Left renal pelvis (tissue), 4 donors: Measurements from ENCODE around the gene IGFBP3. TPM values are rescaled to one million over a fixed set of nuclear protein-coding genes. Genes with fewer than 3 reads are reported as not detected.

Experiments used
- DNase-seq, 4 donors: peaks; one replicate each; pipeline ENCODE4 v3.0.0-alpha.2; 2013; ENCODE audit warnings: low read depth in 4 of 4, low spot score in 3 of 4
- polyA plus RNA-seq, 4 donors: library from polyadenylated mRNA; unstranded; fragments of 120-200 nt; gene quantifications; one replicate each; pipeline ENCODE4 v1.2.1, GENCODE V29; 2013; ENCODE audit not compliant: insufficient read length in 4 of 4

The IGFBP3 gene
- polyA plus RNA-seq, 4 donors = 93.7 to 175 (median 109) TPM

DNA sequence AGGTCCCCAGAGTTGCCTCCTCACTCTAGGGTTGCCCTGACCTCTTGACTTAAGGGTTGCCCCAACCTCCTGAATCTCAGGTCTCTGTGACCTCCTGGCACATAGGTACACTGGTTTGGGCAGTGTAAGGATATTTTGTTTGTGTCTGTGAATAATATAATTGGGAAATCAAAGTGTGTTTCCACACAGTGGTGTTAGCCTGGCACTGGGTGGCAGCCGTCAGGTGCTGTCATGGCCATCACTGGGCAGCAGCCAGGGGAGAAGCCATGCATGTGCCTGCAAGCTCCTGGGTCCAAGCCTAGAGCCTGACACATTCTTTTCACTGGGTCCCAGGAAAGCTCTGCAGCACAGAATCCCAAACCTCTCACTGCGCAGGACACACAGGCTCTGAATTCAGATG lies 44.6 kb downstream of the IGFBP3 start:
- DNase-seq = no peak

DNA sequence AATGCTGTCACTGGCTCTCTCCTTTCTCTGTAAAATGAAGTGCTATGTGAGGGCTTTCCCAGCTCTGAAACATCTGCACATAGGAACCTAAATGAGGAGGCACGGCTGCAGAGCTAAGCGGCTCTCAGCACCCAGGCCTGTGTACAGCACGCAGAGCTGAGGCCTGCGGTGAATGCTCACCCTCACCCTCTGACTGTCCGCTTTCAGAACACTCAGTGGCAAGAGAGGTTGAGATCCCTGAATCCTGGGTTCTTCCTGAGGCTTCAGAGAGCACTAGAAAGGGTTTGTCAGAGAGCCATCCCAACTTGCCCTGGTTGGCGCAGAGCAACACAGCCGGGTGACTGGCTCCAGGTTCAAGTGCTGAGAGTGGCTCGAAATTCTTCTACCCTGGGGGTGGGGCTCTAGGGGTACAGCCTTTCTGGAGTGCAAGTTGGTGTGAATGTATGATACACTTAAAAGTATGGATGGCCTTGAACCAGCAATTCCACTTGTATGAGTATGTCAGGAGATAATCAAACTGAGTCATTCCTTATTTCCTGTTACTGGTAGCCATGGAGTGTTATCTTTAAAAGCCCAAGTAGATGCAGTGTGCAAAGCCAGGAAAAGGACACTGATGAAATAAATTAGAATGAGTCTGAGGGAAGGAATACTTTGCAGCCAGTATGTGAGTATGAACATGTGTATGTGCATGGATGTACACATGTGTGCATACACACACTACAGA lies 46.5 kb downstream of the IGFBP3 start:
- DNase-seq = no peak

DNA sequence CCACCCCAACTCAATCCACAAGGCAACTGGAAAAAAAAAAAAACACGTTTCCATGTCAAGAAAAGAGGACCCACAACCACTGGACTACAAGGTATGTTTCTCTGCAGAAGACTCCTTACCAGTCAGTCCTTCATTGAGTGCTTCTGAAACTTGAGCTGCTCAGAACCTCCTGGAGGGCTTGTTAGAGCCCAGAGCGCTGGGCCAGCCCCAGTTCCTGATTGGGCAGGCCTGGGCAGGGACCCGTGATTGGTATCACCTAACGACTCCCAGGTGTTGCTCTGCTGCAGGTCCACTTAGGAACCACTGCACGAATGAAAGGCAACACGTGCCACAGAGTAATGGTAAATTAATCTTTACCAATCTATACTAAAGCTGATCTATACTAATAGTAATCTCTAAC lies 47.7 kb downstream of the IGFBP3 start:
- no peak for DNase-seq

DNA sequence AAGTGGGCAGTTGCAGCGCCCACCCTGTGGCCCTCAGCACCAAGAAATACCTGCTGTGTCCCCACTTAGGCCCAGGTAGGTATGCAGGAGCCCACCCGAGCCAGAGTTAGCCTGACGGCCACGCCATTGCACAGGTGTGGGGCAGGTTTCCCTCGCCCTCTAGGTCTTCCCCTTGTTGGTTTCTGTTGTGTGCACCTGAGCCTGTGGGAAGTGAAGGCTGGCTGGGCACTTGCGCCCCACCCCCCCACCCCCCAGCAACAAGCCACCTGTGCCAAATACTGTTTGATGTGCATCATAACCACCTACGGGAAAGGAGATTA lies 48.1 kb downstream of the IGFBP3 start, which contains the start of gene CCDC201:
TSS of gene CCDC201 (minus strand) at position 48 of the 320 bp plus-strand sequence. CDS start 75 bp downstream, outside the sequence.
- no peak for DNase-seq

- no peak for DNase-seq
Observed at GRCh38 chr7:45872116-45873034, 48.7 kb downstream of the IGFBP3 start.

- DNase-seq = no peak
Observed at GRCh38 chr7:45869426-45869825, 51.6 kb downstream of the IGFBP3 start.

- DNase-seq = no peak
Observed at GRCh38 chr7:45867471-45867870, 53.6 kb downstream of the IGFBP3 start.

- no peak for DNase-seq
Observed at GRCh38 chr7:45865594-45866410, 55.3 kb downstream of the IGFBP3 start.

GRCh38 chr7:45863715-45864114 lies 57.4 kb downstream of the IGFBP3 start:
- no peak for DNase-seq

Other genes with a start within 250 kb of the IGFBP3 start
- gene CCDC201, start 48.2 kb downstream of the IGFBP3 start, polyA plus RNA-seq = not detected
- gene IGFBP1, start 32.8 kb downstream of the IGFBP3 start, polyA plus RNA-seq = 1 to 10 TPM in 1 of 4 donors, under 1 TPM in 3; 0.43 to 1.7 (median 0.69) TPM